ENCODE data around the gene ZNF311. TPM values are rescaled to one million over a fixed set of nuclear protein-coding genes. Genes with fewer than 3 reads are reported as not detected.

ZNF311 gene
- total and polyA plus RNA-seq, 9 of the 15 experiments (the other 6 are each of a cell fraction or from before 2014, with no cell fraction given): 5.1 to 10.0 (median 7.5) TPM

GRCh38 chr6:28960846-28961500, 44.1 kb downstream of the ZNF311 start (continued):
- TF ChIP-seq, protein P1, sequence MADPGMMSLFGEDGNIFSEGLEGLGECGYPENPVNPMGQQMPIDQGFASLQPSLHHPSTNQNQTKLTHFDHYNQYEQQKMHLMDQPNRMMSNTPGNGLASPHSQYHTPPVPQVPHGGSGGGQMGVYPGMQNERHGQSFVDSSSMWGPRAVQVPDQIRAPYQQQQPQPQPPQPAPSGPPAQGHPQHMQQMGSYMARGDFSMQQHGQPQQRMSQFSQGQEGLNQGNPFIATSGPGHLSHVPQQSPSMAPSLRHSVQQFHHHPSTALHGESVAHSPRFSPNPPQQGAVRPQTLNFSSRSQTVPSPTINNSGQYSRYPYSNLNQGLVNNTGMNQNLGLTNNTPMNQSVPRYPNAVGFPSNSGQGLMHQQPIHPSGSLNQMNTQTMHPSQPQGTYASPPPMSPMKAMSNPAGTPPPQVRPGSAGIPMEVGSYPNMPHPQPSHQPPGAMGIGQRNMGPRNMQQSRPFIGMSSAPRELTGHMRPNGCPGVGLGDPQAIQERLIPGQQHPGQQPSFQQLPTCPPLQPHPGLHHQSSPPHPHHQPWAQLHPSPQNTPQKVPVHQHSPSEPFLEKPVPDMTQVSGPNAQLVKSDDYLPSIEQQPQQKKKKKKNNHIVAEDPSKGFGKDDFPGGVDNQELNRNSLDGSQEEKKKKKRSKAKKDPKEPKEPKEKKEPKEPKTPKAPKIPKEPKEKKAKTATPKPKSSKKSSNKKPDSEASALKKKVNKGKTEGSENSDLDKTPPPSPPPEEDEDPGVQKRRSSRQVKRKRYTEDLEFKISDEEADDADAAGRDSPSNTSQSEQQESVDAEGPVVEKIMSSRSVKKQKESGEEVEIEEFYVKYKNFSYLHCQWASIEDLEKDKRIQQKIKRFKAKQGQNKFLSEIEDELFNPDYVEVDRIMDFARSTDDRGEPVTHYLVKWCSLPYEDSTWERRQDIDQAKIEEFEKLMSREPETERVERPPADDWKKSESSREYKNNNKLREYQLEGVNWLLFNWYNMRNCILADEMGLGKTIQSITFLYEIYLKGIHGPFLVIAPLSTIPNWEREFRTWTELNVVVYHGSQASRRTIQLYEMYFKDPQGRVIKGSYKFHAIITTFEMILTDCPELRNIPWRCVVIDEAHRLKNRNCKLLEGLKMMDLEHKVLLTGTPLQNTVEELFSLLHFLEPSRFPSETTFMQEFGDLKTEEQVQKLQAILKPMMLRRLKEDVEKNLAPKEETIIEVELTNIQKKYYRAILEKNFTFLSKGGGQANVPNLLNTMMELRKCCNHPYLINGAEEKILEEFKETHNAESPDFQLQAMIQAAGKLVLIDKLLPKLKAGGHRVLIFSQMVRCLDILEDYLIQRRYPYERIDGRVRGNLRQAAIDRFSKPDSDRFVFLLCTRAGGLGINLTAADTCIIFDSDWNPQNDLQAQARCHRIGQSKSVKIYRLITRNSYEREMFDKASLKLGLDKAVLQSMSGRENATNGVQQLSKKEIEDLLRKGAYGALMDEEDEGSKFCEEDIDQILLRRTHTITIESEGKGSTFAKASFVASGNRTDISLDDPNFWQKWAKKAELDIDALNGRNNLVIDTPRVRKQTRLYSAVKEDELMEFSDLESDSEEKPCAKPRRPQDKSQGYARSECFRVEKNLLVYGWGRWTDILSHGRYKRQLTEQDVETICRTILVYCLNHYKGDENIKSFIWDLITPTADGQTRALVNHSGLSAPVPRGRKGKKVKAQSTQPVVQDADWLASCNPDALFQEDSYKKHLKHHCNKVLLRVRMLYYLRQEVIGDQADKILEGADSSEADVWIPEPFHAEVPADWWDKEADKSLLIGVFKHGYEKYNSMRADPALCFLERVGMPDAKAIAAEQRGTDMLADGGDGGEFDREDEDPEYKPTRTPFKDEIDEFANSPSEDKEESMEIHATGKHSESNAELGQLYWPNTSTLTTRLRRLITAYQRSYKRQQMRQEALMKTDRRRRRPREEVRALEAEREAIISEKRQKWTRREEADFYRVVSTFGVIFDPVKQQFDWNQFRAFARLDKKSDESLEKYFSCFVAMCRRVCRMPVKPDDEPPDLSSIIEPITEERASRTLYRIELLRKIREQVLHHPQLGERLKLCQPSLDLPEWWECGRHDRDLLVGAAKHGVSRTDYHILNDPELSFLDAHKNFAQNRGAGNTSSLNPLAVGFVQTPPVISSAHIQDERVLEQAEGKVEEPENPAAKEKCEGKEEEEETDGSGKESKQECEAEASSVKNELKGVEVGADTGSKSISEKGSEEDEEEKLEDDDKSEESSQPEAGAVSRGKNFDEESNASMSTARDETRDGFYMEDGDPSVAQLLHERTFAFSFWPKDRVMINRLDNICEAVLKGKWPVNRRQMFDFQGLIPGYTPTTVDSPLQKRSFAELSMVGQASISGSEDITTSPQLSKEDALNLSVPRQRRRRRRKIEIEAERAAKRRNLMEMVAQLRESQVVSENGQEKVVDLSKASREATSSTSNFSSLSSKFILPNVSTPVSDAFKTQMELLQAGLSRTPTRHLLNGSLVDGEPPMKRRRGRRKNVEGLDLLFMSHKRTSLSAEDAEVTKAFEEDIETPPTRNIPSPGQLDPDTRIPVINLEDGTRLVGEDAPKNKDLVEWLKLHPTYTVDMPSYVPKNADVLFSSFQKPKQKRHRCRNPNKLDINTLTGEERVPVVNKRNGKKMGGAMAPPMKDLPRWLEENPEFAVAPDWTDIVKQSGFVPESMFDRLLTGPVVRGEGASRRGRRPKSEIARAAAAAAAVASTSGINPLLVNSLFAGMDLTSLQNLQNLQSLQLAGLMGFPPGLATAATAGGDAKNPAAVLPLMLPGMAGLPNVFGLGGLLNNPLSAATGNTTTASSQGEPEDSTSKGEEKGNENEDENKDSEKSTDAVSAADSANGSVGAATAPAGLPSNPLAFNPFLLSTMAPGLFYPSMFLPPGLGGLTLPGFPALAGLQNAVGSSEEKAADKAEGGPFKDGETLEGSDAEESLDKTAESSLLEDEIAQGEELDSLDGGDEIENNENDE (IDR thresholded peaks at IDR 0.05; ENCODE audit: low read depth, low read length): no peak
- no peak for TF ChIP-seq HEY1 (CRISPR knock-in tag; IDR thresholded peaks at IDR 0.05; ENCODE audit: borderline replicate concordance)
- peak; percentile 37 to 46; a peak in 1 of 4 replicates for TF ChIP-seq MAZ (CRISPR knock-in tag; conservative IDR thresholded peaks at IDR 0.05 in 1 of 2, IDR thresholded peaks at IDR 0.05 in 1 of 2)
- TF ChIP-seq NR4A1 (CRISPR knock-in tag; IDR thresholded peaks at IDR 0.05): no peak
- peak; percentile 60; the same call in 1 of the 2 replicates for TF ChIP-seq NR4A1 (tag; IDR thresholded peaks at IDR 0.05)
- no peak for TF ChIP-seq ID3 (CRISPR knock-in tag; IDR thresholded peaks at IDR 0.05)
- TF ChIP-seq ID3 (tag; IDR thresholded peaks at IDR 0.05): no peak
- peak; percentile 90 for TF ChIP-seq DPF2 (IDR thresholded peaks at IDR 0.05)
- TF ChIP-seq, protein P2, sequence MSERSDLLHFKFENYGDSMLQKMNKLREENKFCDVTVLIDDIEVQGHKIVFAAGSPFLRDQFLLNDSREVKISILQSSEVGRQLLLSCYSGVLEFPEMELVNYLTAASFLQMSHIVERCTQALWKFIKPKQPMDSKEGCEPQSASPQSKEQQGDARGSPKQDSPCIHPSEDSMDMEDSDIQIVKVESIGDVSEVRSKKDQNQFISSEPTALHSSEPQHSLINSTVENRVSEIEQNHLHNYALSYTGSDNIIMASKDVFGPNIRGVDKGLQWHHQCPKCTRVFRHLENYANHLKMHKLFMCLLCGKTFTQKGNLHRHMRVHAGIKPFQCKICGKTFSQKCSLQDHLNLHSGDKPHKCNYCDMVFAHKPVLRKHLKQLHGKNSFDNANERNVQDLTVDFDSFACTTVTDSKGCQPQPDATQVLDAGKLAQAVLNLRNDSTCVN (CRISPR knock-in tag; IDR thresholded peaks at IDR 0.05): peak; percentile 83; the same call in 1 of the 2 replicates
- TF ChIP-seq GATAD2A (IDR thresholded peaks at IDR 0.05): peak; percentile 33; the same call in 1 of the 2 replicates
- peak; percentile 45; the same call in 1 of the 2 replicates for TF ChIP-seq ELF2 (CRISPR knock-in tag; IDR thresholded peaks at IDR 0.05)
- TF ChIP-seq MYBL2 (IDR thresholded peaks at IDR 0.05; ENCODE audit: low read depth): no peak
- TF ChIP-seq MYBL2 (CRISPR knock-in tag; IDR thresholded peaks at IDR 0.05; ENCODE audit: borderline replicate concordance): no peak
